Measurements from ENCODE around the gene STX8.
"Not testable (repeated sequence)": the region's sequence is repeated elsewhere in the genome, so short reads cannot be mapped to it uniquely, and the experiment has no call there.

GRCh38 chr17:9607058-9607457, 31.4 kb upstream of the STX8 start:
- TF ChIP-seq, protein P1, sequence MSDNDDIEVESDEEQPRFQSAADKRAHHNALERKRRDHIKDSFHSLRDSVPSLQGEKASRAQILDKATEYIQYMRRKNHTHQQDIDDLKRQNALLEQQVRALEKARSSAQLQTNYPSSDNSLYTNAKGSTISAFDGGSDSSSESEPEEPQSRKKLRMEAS (IDR thresholded peaks at IDR 0.05), result not testable (repeated sequence)
- not testable (repeated sequence) for TF ChIP-seq CTCF (IDR thresholded peaks at IDR 0.05; ENCODE audit: low read depth, low read length, missing input control); RAD21 (IDR thresholded peaks at IDR 0.05); YY1 (IDR thresholded peaks at IDR 0.05); EGR1 (IDR thresholded peaks at IDR 0.05; ENCODE audit: low read depth in 2 of 2); REST (IDR thresholded peaks at IDR 0.05); SP1 (IDR thresholded peaks at IDR 0.05); NR2F2 (IDR thresholded peaks at IDR 0.05); HNF4A (conservative IDR thresholded peaks at IDR 0.05); JUND (IDR thresholded peaks at IDR 0.05)
- TF ChIP-seq, protein P2, sequence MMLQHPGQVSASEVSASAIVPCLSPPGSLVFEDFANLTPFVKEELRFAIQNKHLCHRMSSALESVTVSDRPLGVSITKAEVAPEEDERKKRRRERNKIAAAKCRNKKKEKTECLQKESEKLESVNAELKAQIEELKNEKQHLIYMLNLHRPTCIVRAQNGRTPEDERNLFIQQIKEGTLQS (IDR thresholded peaks at IDR 0.05), result not testable (repeated sequence)
- TF ChIP-seq, protein P3, sequence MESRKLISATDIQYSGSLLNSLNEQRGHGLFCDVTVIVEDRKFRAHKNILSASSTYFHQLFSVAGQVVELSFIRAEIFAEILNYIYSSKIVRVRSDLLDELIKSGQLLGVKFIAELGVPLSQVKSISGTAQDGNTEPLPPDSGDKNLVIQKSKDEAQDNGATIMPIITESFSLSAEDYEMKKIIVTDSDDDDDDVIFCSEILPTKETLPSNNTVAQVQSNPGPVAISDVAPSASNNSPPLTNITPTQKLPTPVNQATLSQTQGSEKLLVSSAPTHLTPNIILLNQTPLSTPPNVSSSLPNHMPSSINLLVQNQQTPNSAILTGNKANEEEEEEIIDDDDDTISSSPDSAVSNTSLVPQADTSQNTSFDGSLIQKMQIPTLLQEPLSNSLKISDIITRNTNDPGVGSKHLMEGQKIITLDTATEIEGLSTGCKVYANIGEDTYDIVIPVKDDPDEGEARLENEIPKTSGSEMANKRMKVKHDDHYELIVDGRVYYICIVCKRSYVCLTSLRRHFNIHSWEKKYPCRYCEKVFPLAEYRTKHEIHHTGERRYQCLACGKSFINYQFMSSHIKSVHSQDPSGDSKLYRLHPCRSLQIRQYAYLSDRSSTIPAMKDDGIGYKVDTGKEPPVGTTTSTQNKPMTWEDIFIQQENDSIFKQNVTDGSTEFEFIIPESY (IDR thresholded peaks at IDR 0.05), result not testable (repeated sequence)

Data from liver (tissue), 3 donors.